A673 (cell line): ENCODE data around the gene CD163.

Source experiments
- CTCF ChIP-seq: fragments of 300-800, 200-600 bp; sonication (generic); conservative IDR thresholded peaks from 2 replicates; pipeline ENCODE4 v1.5.1; 2017; ENCODE audit warnings: low read depth, mild to moderate bottlenecking, antibody characterized with exemption, low read length, moderate library complexity, mixed read lengths
- EZH2 ChIP-seq: fragments of 200-600 bp; sonication (generic); IDR thresholded peaks from 2 replicates; pipeline ENCODE4 v1.6.1; 2017; ENCODE audit warnings: borderline replicate concordance, low read depth, mild to moderate bottlenecking, mixed read lengths, antibody characterized with exemption, low read length; ENCODE audit not compliant: poor library complexity, severe bottlenecking

GRCh38 chr12:7486512-7486911 is 17.1 kb downstream of the CD163 start:
- TF ChIP-seq CTCF (no peak), EZH2 (no peak)
